Parathyroid adenoma (tissue), 2 donors: Measurements from ENCODE around the gene SLC24A3.

Experiments used
- H2AFZ ChIP-seq: fragments of 300-600 bp; sonication (generic); one replicate; pipeline ENCODE4 v1.7.0; 2017; ENCODE audit warnings: antibody characterized with exemption, mild to moderate bottlenecking
- H3K27ac ChIP-seq: fragments of 300-600 bp; sonication (generic); one replicate; pipeline ENCODE4 v1.7.0; 2017
- H3K27me3 ChIP-seq: fragments of 300-600 bp; sonication (generic); one replicate; pipeline ENCODE4 v1.7.0; 2017; ENCODE audit warnings: low read length; ENCODE audit not compliant: control insufficient read depth, insufficient read depth
- H3K36me3 ChIP-seq: fragments of 300-600 bp; sonication (generic); one replicate; pipeline ENCODE4 v1.7.0; 2017; ENCODE audit warnings: low read length; ENCODE audit not compliant: control insufficient read depth, insufficient read depth
- H3K4me1 ChIP-seq: fragments of 300-600 bp; sonication (generic); one replicate; pipeline ENCODE4 v1.7.0; 2017; ENCODE audit warnings: control low read depth
- H3K4me2 ChIP-seq: fragments of 300-600 bp; sonication (generic); one replicate; pipeline ENCODE4 v1.7.0; 2017; ENCODE audit warnings: low read length
- H3K4me3 ChIP-seq: fragments of 300-600 bp; sonication (generic); one replicate; pipeline ENCODE4 v1.7.0; 2017; ENCODE audit warnings: low read depth, low read length
- H3K79me2 ChIP-seq: fragments of 300-600 bp; sonication (generic); one replicate; pipeline ENCODE4 v1.7.0; 2017; ENCODE audit warnings: control low read depth
- H3K9ac ChIP-seq: fragments of 300-600 bp; sonication (generic); one replicate; pipeline ENCODE4 v1.7.0; 2017; ENCODE audit warnings: mild to moderate bottlenecking
- H3K9me3 ChIP-seq: fragments of 300-600 bp; sonication (generic); one replicate; pipeline ENCODE4 v1.7.0; 2017; ENCODE audit warnings: low read length; ENCODE audit not compliant: control insufficient read depth
- CTCF ChIP-seq: fragments of 300-600 bp; sonication (generic); IDR thresholded peaks from one replicate; pipeline ENCODE4 v1.7.0; 2017; ENCODE audit warnings: antibody characterized with exemption, mild to moderate bottlenecking
- donor health status: primary hyperparathyroidism.

The SLC24A3 gene

GRCh38 chr20:19451231-19451922, 238.9 kb downstream of the SLC24A3 start:
- Histone ChIP-seq H3K4me1 (peaks cover 5% of the 10 kb centered on the region), H3K27me3 (no peaks in the 10 kb centered on the region), H2AFZ (no peak overlapping the region), H3K27ac (no peak overlapping the region), H3K79me2 (no peaks in the 10 kb centered on the region), H3K36me3 (no peaks in the 10 kb centered on the region), H3K9ac (no peak overlapping the region), H3K4me3 (no peak overlapping the region), H3K9me3 (no peaks in the 10 kb centered on the region), H3K4me2 (no peak overlapping the region)
- no peak for TF ChIP-seq CTCF

- Histone ChIP-seq H3K36me3 (no peaks in the 10 kb centered on the region), H3K4me1 (peaks cover 5% of the 10 kb centered on the region), H3K27me3 (no peaks in the 10 kb centered on the region), H3K27ac (no peak overlapping the region), H3K4me3 (no peak overlapping the region), H3K4me2 (no peak overlapping the region), H3K79me2 (no peaks in the 10 kb centered on the region), H3K9ac (no peak overlapping the region), H2AFZ (no peak overlapping the region), H3K9me3 (no peaks in the 10 kb centered on the region)
- TF ChIP-seq CTCF, result no peak
Measured at GRCh38 chr20:19451923-19452295, 239.5 kb downstream of the SLC24A3 start.

- Histone ChIP-seq H3K36me3 (no peaks in the 10 kb centered on the region), H3K27me3 (no peaks in the 10 kb centered on the region), H3K9me3 (no peaks in the 10 kb centered on the region), H3K4me3 (no peak overlapping the region), H3K4me1 (peaks cover 5% of the 10 kb centered on the region), H3K9ac (no peak overlapping the region), H3K27ac (no peak overlapping the region), H3K79me2 (no peaks in the 10 kb centered on the region), H2AFZ (no peak overlapping the region), H3K4me2 (peak overlapping the region; percentile 34)
- no peak for TF ChIP-seq CTCF
Measured at GRCh38 chr20:19453410-19453809, 241.0 kb downstream of the SLC24A3 start.

- H3K27ac ChIP-seq, result no peak overlapping the region
- H3K36me3 ChIP-seq, result no peaks in the 10 kb centered on the region
- H3K9ac ChIP-seq, result no peak overlapping the region
- peaks cover 5% of the 10 kb centered on the region for H3K4me1 ChIP-seq
- H3K9me3 ChIP-seq, result no peaks in the 10 kb centered on the region
- no peaks in the 10 kb centered on the region for H3K79me2 ChIP-seq
- H3K27me3 ChIP-seq, result no peaks in the 10 kb centered on the region
- H2AFZ ChIP-seq, result no peak overlapping the region
- TF ChIP-seq CTCF, result no peak
- no peak overlapping the region for H3K4me3 ChIP-seq
- H3K4me2 ChIP-seq, result peak overlapping the region; percentile 34
Measured at GRCh38 chr20:19453862-19454261, 241.4 kb downstream of the SLC24A3 start.
